CD4-positive, alpha-beta T cell treated with Interleukin-2 at 100 ng/mL for 4 hours (primary cell): ENCODE measurements around the gene KDM4E.
"Not testable (repeated sequence)": the region's sequence is repeated elsewhere in the genome, so short reads cannot be mapped to it uniquely, and the experiment has no call there.

ENCODE experiments used
- DNase-seq: peaks from one replicate; pipeline ENCODE4 v3.0.0-alpha.2; 2020; ENCODE audit warnings: low spot score

The KDM4E gene

DNA sequence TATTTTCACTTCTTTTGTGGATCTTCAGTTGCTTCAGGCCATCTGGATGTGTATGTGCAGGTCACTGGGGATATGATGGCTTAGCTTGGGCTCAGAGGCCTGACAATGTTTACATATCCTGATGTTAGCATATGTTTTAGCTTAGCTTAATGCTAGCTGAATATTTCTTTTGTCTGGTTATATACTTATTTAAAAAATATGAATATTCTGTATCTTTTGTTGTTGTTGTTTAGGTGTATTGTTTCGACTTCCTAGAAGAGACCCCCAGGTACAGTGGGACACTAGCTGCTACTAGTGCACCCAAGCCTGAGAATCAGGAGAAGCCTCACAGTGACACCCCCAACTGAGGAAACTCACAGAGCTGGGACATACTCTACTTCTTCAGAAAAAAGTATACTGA, at the start of gene KDM4E:
Gene KDM4E (plus strand): TSS at position 301 of the 400 bp plus-strand sequence. CDS start 300 bp downstream, outside the sequence.
- no peak for DNase-seq

DNA sequence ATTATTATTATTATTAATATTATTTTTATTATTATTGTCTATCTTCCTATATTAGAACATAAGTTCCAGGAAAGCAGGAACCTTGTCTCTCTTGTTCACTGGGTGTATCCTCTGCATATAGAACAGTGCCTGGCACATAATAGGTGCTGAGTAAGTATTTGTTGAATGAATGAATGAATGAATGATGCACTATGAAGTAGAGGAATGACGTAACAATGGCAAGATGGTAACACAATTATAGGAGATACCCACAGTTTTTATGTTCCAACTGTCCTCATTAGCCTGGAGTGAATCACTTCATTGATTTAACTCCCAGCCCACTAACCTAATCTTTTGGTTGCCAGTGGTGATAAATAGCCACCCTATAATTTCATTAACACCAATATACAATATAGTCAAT, 49.5 kb upstream of the KDM4E start:
- DNase-seq, result no peak

DNA sequence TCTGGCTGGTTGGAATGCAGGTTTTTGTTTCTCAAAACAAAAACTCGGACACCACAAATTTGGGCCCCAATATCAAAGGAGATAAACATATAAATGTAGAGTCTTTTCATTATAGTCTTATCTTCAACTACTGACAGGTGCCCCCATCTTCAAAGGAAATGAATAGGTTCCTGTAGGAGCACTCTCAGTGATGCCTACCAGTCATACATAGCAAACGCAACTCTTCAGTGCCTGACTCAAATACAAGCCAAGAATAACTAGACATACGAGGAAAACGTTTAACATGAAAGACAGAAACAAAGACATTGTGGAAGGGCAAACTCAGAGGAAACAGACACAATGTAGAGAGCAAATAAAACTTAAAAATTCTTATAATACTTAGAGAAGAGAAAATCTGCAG, 37.7 kb upstream of the KDM4E start:
- DNase-seq, result no peak

DNA sequence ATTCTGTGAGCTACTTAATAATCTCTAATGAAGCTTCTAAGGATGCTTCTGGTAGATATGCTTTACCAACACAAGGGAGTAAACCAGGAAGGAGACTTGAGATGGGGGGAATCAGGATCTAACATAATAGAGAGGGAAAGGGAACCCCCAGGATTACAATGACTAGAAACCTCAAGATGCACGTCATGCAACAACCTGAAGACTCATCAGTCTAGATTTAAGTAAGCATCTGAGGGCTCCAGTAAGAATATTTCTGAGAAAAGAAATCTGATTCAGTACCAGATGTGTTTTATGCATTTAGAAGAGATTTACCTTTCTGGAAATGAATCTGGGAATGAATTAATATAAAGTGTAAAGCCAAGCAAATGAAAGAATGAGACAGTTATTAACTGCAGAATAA, 36.3 kb upstream of the KDM4E start:
- no peak for DNase-seq

DNA sequence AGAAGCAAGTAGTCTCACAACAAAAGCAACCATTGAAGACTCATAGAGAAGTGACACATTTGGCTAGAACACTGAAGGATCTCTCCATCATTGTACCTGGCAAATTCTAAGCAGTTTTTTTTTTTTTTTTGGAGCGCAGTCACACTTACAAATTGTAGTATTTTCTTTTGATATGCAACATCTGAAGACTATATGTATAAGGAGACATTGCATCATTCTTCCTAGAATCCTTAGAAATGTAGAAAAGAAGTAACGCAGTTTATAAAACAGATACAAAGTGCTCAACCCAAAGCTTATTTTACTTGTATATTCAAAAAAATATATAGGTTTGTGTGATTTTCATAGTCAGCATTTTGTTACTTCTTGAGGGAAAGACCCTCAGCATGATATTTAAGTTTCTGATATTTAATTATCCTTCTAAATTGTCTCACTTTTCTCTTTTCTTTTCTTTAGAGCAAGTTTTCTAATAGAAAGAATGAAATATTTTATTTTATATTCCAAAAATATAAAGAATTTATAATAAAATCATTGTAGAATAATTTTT, 31.6 kb upstream of the KDM4E start:
- DNase-seq, result no peak

DNA sequence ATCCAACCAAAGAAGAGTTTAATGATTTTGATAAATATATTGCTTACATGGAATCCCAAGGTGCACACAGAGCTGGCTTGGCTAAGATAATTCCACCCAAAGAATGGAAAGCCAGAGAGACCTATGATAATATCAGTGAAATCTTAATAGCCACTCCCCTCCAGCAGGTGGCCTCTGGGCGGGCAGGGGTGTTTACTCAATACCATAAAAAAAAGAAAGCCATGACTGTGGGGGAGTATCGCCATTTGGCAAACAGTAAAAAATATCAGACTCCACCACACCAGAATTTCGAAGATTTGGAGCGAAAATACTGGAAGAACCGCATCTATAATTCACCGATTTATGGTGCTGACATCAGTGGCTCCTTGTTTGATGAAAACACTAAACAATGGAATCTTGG, 27.6 kb upstream of the KDM4E start:
- DNase-seq, result no peak

DNA sequence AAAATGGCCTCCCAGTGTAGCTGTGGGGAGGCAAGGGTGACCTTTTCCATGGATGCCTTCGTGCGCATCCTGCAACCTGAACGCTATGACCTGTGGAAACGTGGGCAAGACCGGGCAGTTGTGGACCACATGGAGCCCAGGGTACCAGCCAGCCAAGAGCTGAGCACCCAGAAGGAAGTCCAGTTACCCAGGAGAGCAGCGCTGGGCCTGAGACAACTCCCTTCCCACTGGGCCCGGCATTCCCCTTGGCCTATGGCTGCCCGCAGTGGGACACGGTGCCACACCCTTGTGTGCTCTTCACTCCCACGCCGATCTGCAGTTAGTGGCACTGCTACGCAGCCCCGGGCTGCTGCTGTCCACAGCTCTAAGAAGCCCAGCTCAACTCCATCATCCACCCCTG, 26.8 kb upstream of the KDM4E start:
- DNase-seq, result no peak

DNA sequence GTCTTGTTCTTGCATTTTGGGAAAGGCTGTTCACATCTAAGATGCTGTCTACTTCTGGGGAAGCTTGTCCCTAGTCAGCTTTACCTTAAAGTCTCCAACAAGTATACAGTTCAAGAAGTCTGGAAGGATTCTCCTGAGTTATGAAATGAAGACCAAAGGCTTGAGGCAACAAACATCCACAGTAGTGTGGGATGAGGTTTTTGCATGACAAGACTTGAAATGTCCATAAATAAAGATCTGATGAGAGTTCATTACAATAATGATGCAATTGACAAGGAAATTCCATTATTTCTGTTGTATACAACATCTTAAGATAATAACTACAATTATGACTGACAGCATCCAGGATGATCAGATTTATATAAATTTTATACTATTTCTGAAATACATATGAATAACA, 21.3 kb upstream of the KDM4E start:
- DNase-seq, result no peak

DNA sequence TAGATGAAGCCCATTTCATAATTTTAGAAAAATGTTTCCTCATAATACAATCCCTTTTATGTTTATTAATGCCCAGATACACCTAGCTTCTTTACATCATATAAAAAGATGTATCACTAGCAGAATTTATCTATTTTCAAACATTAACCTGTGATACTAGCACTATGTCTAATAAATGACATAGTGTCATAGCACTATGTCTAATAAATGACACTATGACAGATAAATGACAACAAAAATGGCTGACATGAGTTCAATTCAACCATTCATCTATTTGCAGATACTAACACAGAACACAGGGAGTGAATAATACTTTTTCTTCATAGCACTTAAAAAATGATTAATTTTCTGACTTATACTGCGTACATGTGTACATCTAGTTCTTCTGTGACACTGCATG, 19.4 kb upstream of the KDM4E start:
- no peak for DNase-seq

DNA sequence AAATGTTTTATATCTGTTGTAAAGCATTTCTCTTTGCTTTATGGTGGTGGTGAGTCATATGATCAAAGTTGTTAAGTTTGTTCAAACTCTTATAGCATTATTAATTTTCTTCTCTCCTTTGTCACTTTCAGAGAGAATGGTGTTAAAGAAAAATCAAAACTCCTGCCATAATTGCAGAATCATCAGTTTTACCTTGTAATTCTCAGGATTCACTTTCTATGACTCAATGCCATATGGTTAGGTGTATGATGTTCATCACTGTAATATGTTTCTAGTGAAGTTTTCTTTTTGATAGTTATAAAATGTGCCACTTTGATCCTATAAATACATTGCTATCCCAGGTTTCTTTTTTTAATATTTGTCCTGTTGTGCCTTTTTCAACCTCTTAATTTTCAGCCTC, 13.7 kb upstream of the KDM4E start:
- DNase-seq, result no peak

DNA sequence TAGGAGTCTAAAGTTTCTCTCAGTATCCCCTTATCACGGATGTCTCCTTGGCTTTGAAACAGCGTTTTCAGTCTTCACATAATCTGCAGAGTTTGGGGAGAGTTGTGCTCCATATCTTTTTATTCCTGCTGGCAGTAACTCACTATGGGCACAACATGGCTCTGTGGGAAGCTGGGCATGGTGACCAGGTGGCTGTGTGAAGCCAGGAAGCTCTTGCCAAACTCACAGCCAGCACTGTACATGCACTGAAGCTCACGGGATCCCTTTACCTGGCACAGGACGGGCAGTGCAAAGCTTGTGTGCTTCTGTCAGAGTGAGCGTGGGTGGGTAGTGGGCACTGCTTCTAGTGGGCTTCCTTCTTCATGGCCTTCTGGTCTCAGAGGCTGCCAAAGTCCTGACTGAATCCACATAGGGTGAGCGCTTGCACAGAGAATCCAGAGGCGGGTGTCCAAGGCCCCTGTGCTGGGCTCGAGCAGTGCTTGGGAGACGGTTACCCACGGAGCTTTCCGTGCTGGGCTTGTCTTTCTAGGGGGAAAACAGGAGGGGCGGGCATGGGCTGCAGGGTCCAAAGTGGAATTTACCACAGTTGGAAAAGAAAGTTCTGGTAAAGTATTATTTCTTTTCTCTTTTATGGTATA, 10.8 kb upstream of the KDM4E start:
- no peak for DNase-seq

DNA sequence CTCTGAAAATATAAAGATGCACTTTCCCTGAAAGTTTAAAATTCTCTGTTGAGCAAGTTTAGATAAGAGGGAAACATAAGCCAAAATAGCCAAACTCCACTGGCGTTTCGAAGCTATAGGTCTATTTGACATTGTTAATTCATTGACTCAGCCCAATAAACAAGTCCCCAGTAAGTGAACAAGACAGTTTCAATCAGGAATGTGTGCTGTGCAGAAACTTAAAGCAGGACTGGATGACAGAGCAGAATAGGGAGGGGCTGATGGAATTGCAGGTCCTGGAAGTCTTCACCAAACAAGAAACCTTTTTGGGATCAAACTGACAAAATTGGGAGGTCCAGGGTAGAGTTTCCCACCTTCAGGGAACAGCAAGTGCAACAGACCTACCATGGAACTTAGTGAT, 8.9 kb upstream of the KDM4E start:
- no peak for DNase-seq

DNA sequence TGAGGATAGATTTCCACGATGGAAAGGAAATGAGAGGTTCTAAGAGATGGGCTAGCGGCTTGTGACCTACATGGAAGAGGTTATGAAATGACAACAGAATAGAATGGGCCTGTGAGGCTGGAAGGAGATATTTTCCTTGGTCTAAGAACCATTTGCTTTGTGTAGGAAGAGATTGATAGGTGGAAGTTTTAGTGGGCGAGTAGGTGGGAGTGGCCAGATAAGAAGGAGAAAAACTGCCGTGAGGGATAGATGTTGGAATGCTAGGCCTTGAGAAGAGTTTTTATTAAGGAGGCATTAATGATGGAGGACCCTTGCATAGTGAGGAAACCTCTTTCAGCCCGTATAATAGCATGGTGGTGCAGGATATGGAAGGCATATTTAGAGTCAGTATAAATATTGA, 3.6 kb upstream of the KDM4E start:
- DNase-seq, result not testable (repeated sequence)

DNA sequence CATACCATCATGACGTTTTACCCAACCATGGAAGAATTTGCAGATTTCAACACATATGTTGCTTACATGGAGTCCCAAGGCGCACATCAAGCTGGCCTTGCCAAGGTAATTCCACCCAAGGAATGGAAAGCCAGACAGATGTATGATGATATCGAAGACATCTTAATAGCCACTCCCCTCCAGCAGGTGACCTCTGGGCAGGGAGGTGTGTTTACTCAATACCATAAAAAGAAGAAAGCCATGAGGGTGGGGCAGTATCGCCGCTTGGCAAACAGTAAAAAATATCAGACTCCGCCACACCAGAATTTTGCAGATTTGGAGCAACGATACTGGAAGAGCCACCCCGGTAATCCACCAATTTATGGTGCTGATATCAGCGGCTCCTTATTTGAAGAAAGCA, 536 bp downstream of the KDM4E start:
- not testable (repeated sequence) for DNase-seq

DNA sequence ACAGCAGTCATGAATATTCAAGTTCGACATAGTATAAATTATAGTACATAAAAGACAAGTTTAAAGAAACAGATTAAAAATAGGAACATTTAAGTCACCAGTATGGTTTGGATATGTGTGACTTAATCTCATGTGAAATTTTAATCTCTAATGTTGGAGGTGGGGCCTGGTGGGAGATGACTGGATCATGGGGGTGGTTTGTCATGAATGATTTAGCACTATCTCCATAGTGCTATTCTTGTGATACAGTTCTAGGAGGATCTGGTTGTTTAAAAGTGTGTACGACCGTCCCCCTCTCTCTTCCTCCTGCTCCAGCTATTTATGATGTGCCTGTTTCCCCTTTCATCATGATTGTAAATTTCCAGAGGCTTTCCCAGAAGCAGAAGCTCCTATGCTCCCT, 3.3 kb downstream of the KDM4E start:
- DNase-seq, result no peak

DNA sequence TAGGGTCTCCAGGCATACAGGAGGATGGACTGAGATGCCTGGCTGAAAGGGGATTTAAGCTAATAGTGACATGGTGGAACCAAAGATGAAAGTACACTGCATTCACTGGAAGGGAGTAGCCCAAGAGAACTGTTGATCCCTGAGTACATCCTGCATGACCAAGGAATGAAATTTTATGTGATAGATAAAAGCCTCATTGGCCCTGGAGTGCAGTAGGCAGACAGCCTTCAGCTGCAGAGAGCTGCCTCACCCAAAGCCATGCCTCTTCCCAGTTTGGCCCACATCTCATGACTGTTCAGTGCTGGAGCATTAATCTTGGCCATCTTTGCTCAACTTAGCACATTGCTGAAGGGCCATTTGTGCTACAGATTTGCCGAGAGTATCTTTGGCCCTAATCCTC, 8.0 kb downstream of the KDM4E start:
- DNase-seq, result no peak

DNA sequence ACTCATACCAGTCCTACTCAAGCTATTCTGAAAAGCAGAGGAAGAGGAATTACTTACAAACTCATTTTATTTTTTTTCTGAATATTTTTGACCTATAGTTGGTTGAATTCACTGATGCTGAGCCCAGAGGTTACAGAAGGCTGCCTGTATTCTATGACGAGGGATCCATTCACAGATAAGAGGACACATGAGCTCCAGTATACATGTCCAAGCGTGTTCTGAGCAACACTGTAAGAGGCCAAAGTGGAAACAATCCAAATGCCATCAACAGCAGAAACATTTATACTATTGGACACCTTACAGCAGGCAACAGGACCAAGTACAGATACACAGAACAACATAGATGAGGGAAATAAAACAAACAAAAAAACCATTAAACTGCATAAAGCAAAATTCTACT, 10.3 kb downstream of the KDM4E start:
- DNase-seq, result no peak

DNA sequence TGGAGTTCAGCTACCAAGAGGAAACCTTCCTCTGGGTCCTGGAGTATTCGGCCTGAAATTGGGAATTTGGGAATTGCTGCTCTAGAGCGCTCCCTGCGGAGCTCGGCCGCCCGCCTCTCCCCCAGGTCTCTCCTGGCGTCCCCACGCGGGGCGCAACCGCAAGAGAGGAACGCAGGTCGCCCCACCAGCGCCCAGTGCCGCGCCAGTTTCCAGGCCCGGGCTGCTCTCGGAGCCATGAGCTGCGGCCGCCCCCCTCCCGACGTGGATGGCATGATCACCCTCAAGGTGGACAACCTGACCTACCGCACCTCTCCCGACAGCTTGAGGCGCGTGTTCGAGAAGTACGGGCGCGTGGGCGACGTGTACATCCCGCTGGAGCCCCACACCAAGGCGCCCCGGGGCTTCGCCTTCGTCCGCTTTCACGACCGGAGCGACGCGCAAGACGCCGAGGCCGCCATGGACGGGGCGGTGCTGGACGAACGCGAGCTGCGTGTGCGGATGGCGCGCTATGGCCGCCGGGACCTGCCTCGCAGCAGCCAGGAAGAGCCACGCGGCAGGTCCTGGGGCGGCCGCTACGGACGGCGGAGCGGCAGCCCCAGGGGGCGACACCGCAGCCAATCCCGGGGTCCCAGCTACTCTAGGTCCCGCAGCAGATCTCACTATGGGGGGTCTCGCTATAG, 12.4 kb downstream of the KDM4E start:
- not testable (repeated sequence) for DNase-seq

DNA sequence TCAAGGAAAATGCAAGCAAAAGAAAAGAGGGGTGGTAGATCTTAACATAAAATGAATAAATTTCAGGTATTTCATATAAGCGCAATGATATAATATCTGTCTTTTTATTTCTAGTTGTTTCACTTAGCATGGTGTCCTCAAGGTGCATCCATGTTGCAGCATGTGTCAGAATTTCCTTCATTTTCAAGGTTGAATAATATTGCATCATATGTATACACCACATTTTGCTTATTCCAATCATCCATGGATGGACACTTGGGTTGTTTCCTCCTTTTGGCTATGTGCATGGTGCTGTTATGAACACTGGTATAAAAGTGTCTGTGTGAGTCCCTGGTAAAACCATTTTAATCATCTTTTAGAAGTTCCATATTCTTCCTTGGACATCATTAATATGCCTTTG, 17.2 kb downstream of the KDM4E start:
- no peak for DNase-seq

DNA sequence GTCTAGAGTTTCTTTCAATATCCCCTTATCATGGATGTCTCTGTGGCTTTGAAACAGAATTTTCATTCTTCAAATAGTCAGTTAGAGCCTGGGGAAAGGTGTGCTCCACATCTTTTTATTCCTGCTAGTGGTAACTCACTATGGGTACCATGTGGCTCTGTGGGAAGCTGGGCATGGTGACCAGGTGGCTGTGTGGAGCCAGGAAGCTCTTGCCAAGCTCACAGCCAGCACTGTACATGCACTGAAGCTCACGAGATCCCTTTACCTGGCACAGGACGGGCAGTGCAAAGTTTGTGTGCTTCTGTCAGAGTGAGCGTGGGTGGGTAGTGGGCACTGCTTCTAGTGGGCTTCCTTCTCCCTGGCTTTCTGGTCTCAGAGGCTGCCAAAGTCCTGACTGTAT, 17.8 kb downstream of the KDM4E start:
- no peak for DNase-seq

DNA sequence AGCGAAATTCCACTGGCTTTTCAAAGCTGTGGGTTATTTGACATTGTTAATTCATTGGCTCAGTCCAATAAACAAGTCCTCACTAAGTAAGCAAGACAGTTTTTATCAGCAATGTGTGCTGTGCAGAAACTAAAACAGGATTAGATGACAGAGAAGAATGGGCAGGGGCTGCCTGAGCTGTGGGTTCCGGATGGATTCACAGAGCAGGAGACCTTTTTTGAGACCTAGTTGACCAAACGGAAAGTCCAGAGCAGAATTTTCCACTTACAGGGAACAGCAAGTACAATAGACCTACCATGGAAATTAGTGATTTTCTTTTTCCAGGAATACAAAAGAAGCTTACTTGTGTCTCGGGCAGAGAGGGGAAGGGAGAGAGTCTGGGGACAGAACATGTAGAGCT, 19.0 kb downstream of the KDM4E start:
- DNase-seq, result no peak

DNA sequence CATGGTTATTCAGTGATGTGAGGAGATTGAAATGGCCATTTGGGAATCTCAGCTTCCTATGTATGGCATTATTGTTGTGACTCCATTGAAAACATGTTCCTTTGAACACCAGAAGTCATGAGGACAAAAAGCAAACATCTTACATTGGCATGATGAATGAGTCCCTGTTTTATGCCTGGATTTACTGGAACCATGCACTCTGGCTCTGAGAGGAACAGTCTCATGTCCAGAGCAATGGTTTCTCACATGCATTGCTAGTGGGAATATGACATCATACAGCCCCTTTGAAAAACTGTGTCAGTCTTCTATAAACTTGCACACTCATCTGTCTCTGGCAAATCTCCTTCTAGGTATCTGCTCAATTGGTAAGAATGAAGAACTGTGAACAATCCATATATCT, 20.8 kb downstream of the KDM4E start:
- no peak for DNase-seq

DNA sequence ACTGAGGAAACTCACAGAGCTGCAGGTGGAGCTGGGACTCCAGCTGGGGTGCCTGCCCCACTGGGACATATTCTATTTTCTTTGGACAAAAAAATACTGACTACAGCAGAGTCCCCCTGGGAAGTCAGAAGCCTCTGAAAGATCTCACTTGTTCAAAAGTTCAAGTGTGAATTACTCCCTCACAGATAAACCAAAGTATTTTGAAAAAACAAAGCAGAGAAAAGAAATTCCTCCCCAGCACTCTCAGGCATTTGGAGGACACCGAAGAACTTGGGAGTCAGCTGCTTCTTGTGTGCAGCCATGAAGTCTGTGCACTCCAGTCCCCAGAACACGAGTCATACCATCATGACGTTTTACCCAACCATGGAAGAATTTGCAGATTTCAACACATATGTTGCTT, 24.1 kb downstream of the KDM4E start, which contains the start of gene KDM4F:
Gene KDM4F (plus strand): TSS at position 301 of the 400 bp plus-strand sequence.
- DNase-seq, result not testable (repeated sequence)
